HG02981 (cell line): Measurements from ENCODE around the gene ZNF555.

Experiments used
- ATAC-seq: cut with Tn5 transposase; IDR thresholded peaks from one replicate; pipeline ENCODE4 v1.9.1; 2021; ENCODE audit warnings: mild to moderate bottlenecking, moderate library complexity; ENCODE audit not compliant: unreplicated experiment

ZNF555 gene

GRCh38 chr19:2822846-2823245 is 18.4 kb upstream of the ZNF555 start:
- ATAC-seq, result no peak

GRCh38 chr19:2823646-2824045 is 17.6 kb upstream of the ZNF555 start:
- no peak for ATAC-seq

GRCh38 chr19:2824129-2824528 is 17.1 kb upstream of the ZNF555 start:
- ATAC-seq, result no peak

- ATAC-seq, result no peak
Observed at GRCh38 chr19:2827022-2827421, 14.3 kb upstream of the ZNF555 start.

GRCh38 chr19:2827840-2828489 is 13.3 kb upstream of the ZNF555 start:
- no peak for ATAC-seq

- ATAC-seq, result no peak
Observed at GRCh38 chr19:2834294-2834871, 6.9 kb upstream of the ZNF555 start.

- no peak for ATAC-seq
Observed at GRCh38 chr19:2837430-2837829, 3.8 kb upstream of the ZNF555 start.

- peak; percentile 17 for ATAC-seq
Observed at GRCh38 chr19:2841855-2842574, 740 bp downstream of the ZNF555 start.

GRCh38 chr19:2845107-2845506 is 3.8 kb downstream of the ZNF555 start:
- no peak for ATAC-seq

GRCh38 chr19:2846180-2846894 is 5.1 kb downstream of the ZNF555 start:
- no peak for ATAC-seq

- ATAC-seq, result no peak
Observed at GRCh38 chr19:2847507-2847906, 6.2 kb downstream of the ZNF555 start.

- no peak for ATAC-seq
Observed at GRCh38 chr19:2848616-2849015, 7.3 kb downstream of the ZNF555 start.

- ATAC-seq, result no peak
Observed at GRCh38 chr19:2850256-2850925, 9.1 kb downstream of the ZNF555 start.

GRCh38 chr19:2852598-2852997 is 11.3 kb downstream of the ZNF555 start:
- no peak for ATAC-seq

- no peak for ATAC-seq
Observed at GRCh38 chr19:2853015-2853606, 11.8 kb downstream of the ZNF555 start.

GRCh38 chr19:2854849-2855248 is 13.6 kb downstream of the ZNF555 start:
- no peak for ATAC-seq

- no peak for ATAC-seq
Observed at GRCh38 chr19:2856457-2857050, 15.3 kb downstream of the ZNF555 start.

GRCh38 chr19:2858864-2859263 is 17.6 kb downstream of the ZNF555 start:
- no peak for ATAC-seq

GRCh38 chr19:2863816-2864215 is 22.5 kb downstream of the ZNF555 start:
- ATAC-seq, result no peak

GRCh38 chr19:2865334-2866100 is 24.2 kb downstream of the ZNF555 start:
- no peak for ATAC-seq
